GM12878 (cell line): ENCODE data around the gene IRF8. TPM values are rescaled to one million over a fixed set of nuclear protein-coding genes. Genes with fewer than 3 reads are reported as not detected.

Source experiments
- ATAC-seq: fragments of 200-7000 bp; cut with Tn5 transposase; 3 replicates; pipeline ENCODE4 v1.9.1; 2020; ENCODE audit warnings: mild to moderate bottlenecking, moderate library complexity
- BruUV-seq: library from RNA; stranded (reverse); fragments of 400-500 nt; replicated peaks from 2 replicates; lab custom pipeline; 2021; lab: Mats Ljungman, UMichigan
- CTCF ChIA-PET: fragments of 300-600 bp; sonication (Branson Sonifier 250); formaldehyde crosslinking; extraction: SDS; loops from one replicate; lab custom pipeline; 2021; ENCODE audit warnings: inconsistent platforms; lab: Yijun Ruan, JAX
- POLR2A ChIA-PET: fragments of 350-600 bp; formaldehyde crosslinking; extraction: SDS; loops from one replicate; lab custom pipeline; 2021; ENCODE audit warnings: inconsistent platforms; lab: Charles Lee
- RAD21 ChIA-PET: fragments of 300-600 bp; sonication (Branson Sonifier 250); formaldehyde crosslinking; loops from one replicate; lab custom pipeline; 2023; ENCODE audit warnings: antibody characterized with exemption; ENCODE audit not compliant: unreplicated experiment; lab: Charles Lee
- SMC1A ChIA-PET: fragments of 300-600 bp; sonication (Branson Sonifier 250); formaldehyde crosslinking; loops from one replicate; lab custom pipeline; 2023; ENCODE audit not compliant: unreplicated experiment, uncharacterized antibody; lab: Charles Lee
- DNase-seq: peaks from one replicate; pipeline ENCODE4 v3.0.0-alpha.2; 2011; ENCODE audit warnings: low read depth, low spot score
- FAIRE-seq: peaks from 3 replicates; lab custom pipeline; 2011; peaks lifted over from hg19 to GRCh38; lab: Jason Lieb, UNC
- H2AFZ ChIP-seq: 2 replicates; pipeline ENCODE4 v1.6.0; 2011; ENCODE audit warnings: low read depth, low read length, control low read depth; ENCODE audit not compliant: control insufficient read depth
- H3K27ac ChIP-seq: 2 replicates; pipeline ENCODE4 v1.5.1; 2011; ENCODE audit warnings: control low read depth; ENCODE audit not compliant: control insufficient read depth, insufficient read depth
- H3K27me3 ChIP-seq, 2 experiments: replicated peaks in 1 of 2; 2 replicates each; pipeline versions ENCODE4 v1.6.0 to v1.6.1; 2011; ENCODE audit warnings: low read length in 1 of 2; ENCODE audit not compliant: control insufficient read depth in 2 of 2, insufficient read depth in 2 of 2
- H3K36me3 ChIP-seq, 2 experiments: 2 replicates each; pipeline ENCODE4 v1.5.1; 2011; ENCODE audit warnings: low read length in 1 of 2; ENCODE audit not compliant: control insufficient read depth in 2 of 2, insufficient read depth in 2 of 2
- H3K4me1 ChIP-seq: 2 replicates; pipeline ENCODE4 v1.6.1; 2011; ENCODE audit warnings: mild to moderate bottlenecking, low read length, moderate library complexity, mixed read lengths; ENCODE audit not compliant: control insufficient read depth, insufficient read depth
- H3K4me2 ChIP-seq: 2 replicates; pipeline ENCODE4 v1.6.0; 2011; ENCODE audit warnings: control low read depth; ENCODE audit not compliant: control insufficient read depth, insufficient read depth
- H3K4me3 ChIP-seq: fragments of 200-600 bp; sonication (generic); 2 replicates; pipeline ENCODE4 v1.5.1; 2016
- H3K79me2 ChIP-seq: 2 replicates; pipeline ENCODE4 v1.6.0; 2011; ENCODE audit warnings: low read length; ENCODE audit not compliant: control insufficient read depth, insufficient read depth
- H3K9ac ChIP-seq: 2 replicates; pipeline ENCODE4 v1.8.0; 2011; ENCODE audit warnings: low read length, control low read depth, mixed read lengths; ENCODE audit not compliant: control insufficient read depth, insufficient read depth
- H3K9me3 ChIP-seq: replicated peaks from 3 replicates; pipeline ENCODE4 v1.5.1; 2011; ENCODE audit warnings: mild to moderate bottlenecking, low read length; ENCODE audit not compliant: control insufficient read depth, insufficient read depth
- H4K20me1 ChIP-seq: 2 replicates; pipeline ENCODE4 v1.6.0; 2011; ENCODE audit not compliant: control insufficient read depth, insufficient read depth
- CBFB ChIP-seq: IDR thresholded peaks from 2 replicates; pipeline ENCODE4 v1.6.1; 2016; ENCODE audit warnings: antibody characterized with exemption, low read depth
- CHD1 ChIP-seq: IDR thresholded peaks from 2 replicates; pipeline ENCODE4 v1.6.1; 2012; ENCODE audit warnings: low read depth, low read length, improper control_type of control experiment
- EZH2 ChIP-seq: IDR thresholded peaks from 2 replicates; pipeline ENCODE4 v1.6.1; 2012; ENCODE audit warnings: low read depth, mild to moderate bottlenecking, control low read depth, inconsistent platforms, low read length, borderline replicate concordance; ENCODE audit not compliant: control insufficient read depth
- GATAD2B ChIP-seq: fragments of 450-650 bp; conservative IDR thresholded peaks from 2 replicates; pipeline ENCODE4 v1.6.1; 2017; ENCODE audit warnings: low read depth, mild to moderate bottlenecking, moderate library complexity
- IKZF2 ChIP-seq, 2 experiments: fragments of 450-650 bp; IDR thresholded peaks; 2 replicates each; pipeline ENCODE4 v1.6.1; 2017; ENCODE audit warnings: mild to moderate bottlenecking in 2 of 2, moderate library complexity in 2 of 2
- JUND ChIP-seq: IDR thresholded peaks from 2 replicates; pipeline ENCODE4 v1.6.1; 2012; ENCODE audit warnings: low read depth, mild to moderate bottlenecking, low read length, improper control_type of control experiment, moderate library complexity
- LARP7 ChIP-seq: fragments of 450-650 bp; IDR thresholded peaks from 2 replicates; pipeline ENCODE4 v1.6.1; 2017; ENCODE audit warnings: mild to moderate bottlenecking
- NR2C1 ChIP-seq: fragments of 450-650 bp; IDR thresholded peaks from 2 replicates; pipeline ENCODE4 v1.6.1; 2017; ENCODE audit warnings: antibody characterized with exemption, mild to moderate bottlenecking, moderate library complexity
- PKNOX1 ChIP-seq: fragments of 450-650 bp; IDR thresholded peaks from 2 replicates; pipeline ENCODE4 v1.6.1; 2016; ENCODE audit warnings: mild to moderate bottlenecking
- SKIL ChIP-seq: fragments of 450-650 bp; IDR thresholded peaks from 2 replicates; pipeline ENCODE4 v1.6.1; 2017; ENCODE audit warnings: mild to moderate bottlenecking, low read depth, inconsistent platforms; ENCODE audit not compliant: poor library complexity, severe bottlenecking
- SP1 ChIP-seq: IDR thresholded peaks from one replicate; pipeline ENCODE4 v1.6.1; 2011; ENCODE audit warnings: low read depth, low read length
- SUPT20H ChIP-seq: IDR thresholded peaks from 2 replicates; pipeline ENCODE4 v1.6.1; 2011; ENCODE audit warnings: low read depth, mild to moderate bottlenecking, low read length, moderate library complexity, borderline replicate concordance; ENCODE audit not compliant: control insufficient read depth
- TCF12 ChIP-seq: IDR thresholded peaks from 2 replicates; pipeline ENCODE4 v1.6.1; 2011; ENCODE audit warnings: low read depth, mild to moderate bottlenecking, low read length
- USF1 ChIP-seq: IDR thresholded peaks from 2 replicates; pipeline ENCODE4 v1.6.1; 2011; ENCODE audit warnings: borderline replicate concordance, low read depth, mild to moderate bottlenecking, moderate library complexity, mixed read lengths, low read length; ENCODE audit not compliant: insufficient read depth; ENCODE audit errors: extremely low read length
- ZNF207 ChIP-seq: fragments of 450-650 bp; IDR thresholded peaks from 2 replicates; pipeline ENCODE4 v1.6.1; 2014; ENCODE audit warnings: antibody characterized with exemption, mild to moderate bottlenecking, borderline replicate concordance
- ZNF622 ChIP-seq: fragments of 450-650 bp; IDR thresholded peaks from 2 replicates; pipeline ENCODE4 v1.6.1; 2017; ENCODE audit warnings: mild to moderate bottlenecking, inconsistent platforms
- WGBS: methylation state at CpG from one replicate; pipeline ENCODE4 v1.1.6; 2016; ENCODE audit warnings: low lambda C conversion rate; ENCODE audit not compliant: insufficient replicate concordance, insufficient coverage; ENCODE audit errors: missing lambda C conversion rate; 5-methylcytosine and 5-hydroxymethylcytosine counted together
- in situ Hi-C: fragments of 300-500 bp; cut with MboI; formaldehyde crosslinking; loops from 9 replicates; pipeline ENCODE4 v1.14.3; 2018; ENCODE audit warnings: mixed read lengths
- intact Hi-C: fragments of 100-400 bp; cut with micrococcal nuclease; formaldehyde crosslinking; loops from one replicate; pipeline ENCODE4 v1.14.2; 2022; ENCODE audit not compliant: unreplicated experiment
- polyA plus RNA-seq, 11 experiments: library from polyadenylated mRNA; depleted of rRNA in 4 of 11; unstranded in 6 of 11; stranded (reverse) in 5 of 11; fragments of >200 nt; fragmentation: Nextera tagmentation in 4 of 11; fragmentation: Illumina TruSeq in 1 of 11; extraction: Ambion mirVana in 4 of 11; extraction: Trizol in 1 of 11; gene quantifications; 1 replicate in 1 of 11; 2 replicates in 10 of 11; pipeline versions ENCODE4 v1.2.1 to v1.2.3, GENCODE V29; 2011 to 2016; ENCODE audit warnings: inconsistent platforms in 2 of 11, missing spikeins in 2 of 11, low read depth in 1 of 11
- total RNA-seq, 4 experiments: library from RNA; depleted of rRNA in 3 of 4; stranded (reverse); fragments of >200 nt in 3 of 4; fragmentation: Illumina TruSeq in 1 of 4; extraction: Trizol in 1 of 4; gene quantifications; 2 replicates each; pipeline versions ENCODE4 v1.2.1 to v1.2.3, GENCODE V29; 2013 to 2021

Gene IRF8
- total and polyA plus RNA-seq, 10 of the 15 experiments (the other 5 are each of a cell fraction or from before 2014, with no cell fraction given), result 17.1 to 237 (median 172) TPM

GRCh38 chr16:85902366-85903155 is 3.6 kb downstream of the IRF8 start (continued):
- TF ChIP-seq SUPT20H, result no peak
- peak; percentile 42 for TF ChIP-seq SKIL
- no peak for TF ChIP-seq NR2C1
- TF ChIP-seq, all 136 proteins: peak for 63

- Histone ChIP-seq H3K27me3 (no peaks in the 10 kb centered on the region), H3K27ac (peak overlapping the region; percentile 89), H3K4me1 (peaks cover 42% of the 10 kb centered on the region), H3K4me3 (peak overlapping the region; percentile 99), H3K36me3 (peaks cover 10 to 36% of the 10 kb centered on the region in 2 experiments), H3K9me3 (no peaks in the 10 kb centered on the region; the same call in 2 of the 3 replicates), H3K9ac (peak overlapping the region; percentile 86), H3K4me2 (peak overlapping the region; percentile 98), H2AFZ (no peak overlapping the region), H3K79me2 (peaks cover 99% of the 10 kb centered on the region), H4K20me1 (no peaks in the 10 kb centered on the region)
- SMC1A ChIA-PET, result interaction anchor here (0.9 to 14.8 kb wide), 15 partner anchors 11 to 676 kb away, joined by 3 to 289 read pairs (median 9); no protein-coding TSS in a partner anchor
- CTCF ChIA-PET, result interaction anchor here (1.0 to 14.0 kb wide), 8 partner anchors 8 to 112 kb away, joined by 3 to 295 read pairs (median 8); no protein-coding TSS in a partner anchor
- in situ Hi-C loops (loop anchor here (5.0 to 10.0 kb wide), 2 partner anchors 81 to 111 kb away; no protein-coding TSS in a partner anchor), intact Hi-C loops (loop anchor here (1.0 to 2.0 kb wide), 4 partner anchors 33 to 113 kb away; no protein-coding TSS in a partner anchor)
- 1% methylated on average over 6 of the region's 6 CpGs for WGBS
- POLR2A ChIA-PET, result interaction anchor here (0.7 to 2.7 kb wide), 13 partner anchors 8 to 96 kb away, joined by 3 to 28 read pairs (median 4); no protein-coding TSS in a partner anchor
- RAD21 ChIA-PET, result interaction anchor here (0.8 to 16.0 kb wide), 17 partner anchors 8 to 347 kb away, joined by 3 to 211 read pairs (median 5); no protein-coding TSS in a partner anchor
- FAIRE-seq (peak; percentile 66), DNase-seq (peak; percentile 87), ATAC-seq (peak; percentile 49)
- no TSS peak for BruUV-seq
- TF ChIP-seq CBFB (no peak), PKNOX1 (peak; percentile 5; the same call in 1 of the 2 replicates), ZNF622 (no peak), SP1 (no peak), SUPT20H (no peak), EZH2 (no peak), LARP7 (no peak), CHD1 (no peak), ZNF207 (no peak), IKZF2 (IDR thresholded peaks at IDR 0.05) (peak in 1 of 2 experiments; percentile 14; a peak in 2 of 4 replicates), GATAD2B (peak; percentile 56; the same call in 1 of the 2 replicates), USF1 (no peak), TCF12 (peak; percentile 72), JUND (no peak)
These were observed 4.6 kb downstream of the IRF8 start for GRCh38 chr16:85903559-85903958.
